ENCODE data around the gene TMIGD2. TPM values are rescaled to one million over a fixed set of nuclear protein-coding genes. Genes with fewer than 3 reads are reported as not detected.
"Not testable (repeated sequence)": the region's sequence is repeated elsewhere in the genome, so short reads cannot be mapped to it uniquely, and the experiment has no call there.

The TMIGD2 gene
- total RNA-seq, 2 donors from 2014 or later, result 2.5 to 4.1 TPM

GRCh38 chr19:4268816-4269430, 33.3 kb downstream of the TMIGD2 start:
- Mint-ChIP-seq H3K27ac (no peak overlapping the region), H3K9me3 (no peaks in the 10 kb centered on the region), H3K27me3 (no peaks in the 10 kb centered on the region), H3K36me3 (ENCODE audit: low read depth) (peaks cover 72% of the 10 kb centered on the region), H3K4me1 (peaks cover 6% of the 10 kb centered on the region), H3K4me3 (no peak overlapping the region)
- no peak for ATAC-seq (replicated peaks)

DNA sequence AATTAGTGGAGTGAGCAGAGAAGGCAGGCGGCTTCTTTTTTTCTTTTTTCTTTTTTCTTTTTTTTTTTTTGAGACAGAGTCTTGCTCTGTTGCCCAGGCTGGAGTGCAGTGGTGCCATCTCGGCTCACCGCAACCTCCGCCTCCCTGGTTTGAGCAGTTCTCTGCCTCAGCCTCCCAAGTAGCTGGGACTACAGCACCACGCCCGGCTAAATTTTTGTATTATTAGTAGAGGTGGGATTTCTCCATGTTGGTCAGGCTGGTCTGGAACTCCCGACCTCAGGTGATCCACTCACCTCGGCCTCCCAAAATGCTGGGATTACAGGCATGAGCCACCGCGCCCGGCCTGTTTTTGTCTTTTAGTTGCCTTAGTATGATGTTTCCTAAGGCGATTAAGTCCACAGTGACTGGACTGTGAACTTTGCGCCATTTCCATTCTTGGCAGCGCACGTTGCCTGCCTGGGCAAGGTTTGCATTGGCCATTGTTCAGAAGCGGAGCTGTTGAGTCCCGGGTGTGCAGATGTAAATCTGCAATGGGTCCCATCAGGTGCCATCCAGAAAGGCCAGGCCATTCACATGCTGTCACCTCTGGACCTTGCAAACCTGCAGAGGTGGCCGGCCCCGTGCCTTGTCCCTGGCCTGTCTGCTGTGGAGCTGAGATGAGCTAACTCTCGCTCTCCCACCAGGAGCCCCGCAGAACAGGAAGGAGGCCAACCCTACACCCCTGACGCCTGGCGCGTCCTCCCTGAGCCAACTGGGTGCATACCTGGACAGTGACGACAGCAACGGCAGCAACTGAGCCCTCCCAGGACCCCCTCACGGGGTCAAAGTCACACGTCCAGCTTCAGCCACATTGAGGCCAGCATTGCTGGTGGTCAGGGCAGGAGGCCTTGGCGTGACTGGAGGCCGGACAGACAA, 34.0 kb downstream of the TMIGD2 start:
- Mint-ChIP-seq H3K9me3 (no peaks in the 10 kb centered on the region), H3K36me3 (ENCODE audit: low read depth) (peaks cover 80% of the 10 kb centered on the region), H3K27me3 (no peaks in the 10 kb centered on the region), H3K27ac (no peak overlapping the region), H3K4me3 (no peak overlapping the region), H3K4me1 (peaks cover 6% of the 10 kb centered on the region)
- no peak for ATAC-seq (replicated peaks)

DNA sequence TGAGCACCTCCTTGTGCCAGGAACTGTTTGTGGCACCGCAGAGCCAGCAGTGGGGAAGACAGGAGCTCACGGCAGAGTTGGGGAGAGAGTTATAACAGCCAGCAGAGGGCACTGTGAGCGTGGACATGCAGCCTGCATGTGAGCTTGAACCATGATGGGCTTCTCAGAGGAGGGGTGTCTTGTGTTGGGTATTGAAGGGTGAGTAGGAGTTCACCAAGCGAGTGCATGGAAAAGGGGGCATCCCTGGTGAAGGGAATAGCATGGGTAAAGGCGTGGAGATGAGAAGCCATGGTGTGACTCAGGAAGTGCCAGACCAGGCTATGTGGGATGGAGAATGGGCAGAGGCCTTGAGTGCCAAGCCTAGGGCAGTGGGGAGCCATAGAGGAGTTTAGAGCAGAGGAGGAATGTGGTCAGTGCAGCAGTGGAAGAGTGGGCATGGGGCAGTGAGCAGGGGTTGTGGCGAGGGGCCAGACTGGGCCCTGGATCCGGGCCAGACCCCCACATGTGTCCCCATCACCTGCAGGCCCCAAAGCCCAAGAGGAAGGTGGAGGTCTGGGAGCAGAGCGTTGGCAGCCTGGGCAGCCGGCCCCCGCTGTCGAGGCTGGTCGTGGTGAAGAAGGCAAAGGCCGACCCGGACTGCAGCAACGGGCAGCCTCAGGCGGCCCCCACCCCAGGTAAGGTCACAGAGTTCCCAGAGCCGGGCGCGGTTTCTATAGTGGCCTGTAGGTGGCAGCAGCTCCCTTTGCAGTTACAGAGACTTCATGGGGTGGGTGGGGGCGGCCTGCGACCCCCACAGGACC, 34.9 kb downstream of the TMIGD2 start:
- peaks cover 6% of the 10 kb centered on the region for H3K4me1 Mint-ChIP-seq
- peaks cover 88% of the 10 kb centered on the region for H3K36me3 Mint-ChIP-seq (ENCODE audit: low read depth)
- ATAC-seq (replicated peaks), result peak; percentile 79
- H3K27me3 Mint-ChIP-seq, result no peaks in the 10 kb centered on the region
- H3K4me3 Mint-ChIP-seq, result no peak overlapping the region
- H3K27ac Mint-ChIP-seq, result no peak overlapping the region
- no peaks in the 10 kb centered on the region for H3K9me3 Mint-ChIP-seq

- H3K36me3 Mint-ChIP-seq (ENCODE audit: low read depth), result peaks cover 92% of the 10 kb centered on the region
- no peak overlapping the region for H3K4me3 Mint-ChIP-seq
- no peaks in the 10 kb centered on the region for H3K27me3 Mint-ChIP-seq
- ATAC-seq (replicated peaks), result no peak
- no peaks in the 10 kb centered on the region for H3K9me3 Mint-ChIP-seq
- no peak overlapping the region for H3K27ac Mint-ChIP-seq
- peaks cover 6% of the 10 kb centered on the region for H3K4me1 Mint-ChIP-seq
Observed at GRCh38 chr19:4266253-4267000, 35.8 kb downstream of the TMIGD2 start.

GRCh38 chr19:4264812-4265211, 37.4 kb downstream of the TMIGD2 start:
- H3K27ac Mint-ChIP-seq, result peak overlapping the region; percentile 52
- peaks cover 97% of the 10 kb centered on the region for H3K36me3 Mint-ChIP-seq (ENCODE audit: low read depth)
- H3K27me3 Mint-ChIP-seq, result no peaks in the 10 kb centered on the region
- no peak for ATAC-seq (replicated peaks)
- no peaks in the 10 kb centered on the region for H3K9me3 Mint-ChIP-seq
- H3K4me1 Mint-ChIP-seq, result peaks cover 6% of the 10 kb centered on the region
- no peak overlapping the region for H3K4me3 Mint-ChIP-seq

DNA sequence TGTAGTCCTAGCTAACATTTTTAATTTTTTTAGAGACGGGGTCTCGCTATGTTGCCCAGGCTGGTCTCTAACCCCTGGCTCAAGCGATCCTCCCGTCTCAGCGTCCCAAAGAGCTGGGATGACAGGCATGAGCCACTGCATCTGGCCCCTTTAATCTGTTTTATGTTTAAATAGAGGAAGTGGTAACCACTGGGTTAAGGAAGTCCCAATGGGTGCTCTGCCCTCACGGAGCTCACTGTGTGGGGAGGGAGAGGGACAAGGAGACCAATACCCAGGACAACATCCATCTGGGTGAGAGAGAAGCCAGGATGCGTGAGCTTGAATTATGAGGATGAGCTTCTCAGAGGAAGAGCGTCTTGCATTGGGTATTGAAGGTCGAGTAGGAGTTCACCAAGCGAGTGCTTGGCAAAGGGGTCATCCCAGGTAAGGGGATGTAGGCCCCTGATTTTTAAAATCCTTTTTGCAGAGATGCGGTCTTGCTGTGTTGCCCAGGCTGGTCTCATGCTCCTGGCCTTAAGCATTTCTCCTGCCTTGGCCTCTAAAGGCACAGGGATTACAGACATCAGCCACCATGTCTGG, 41.5 kb downstream of the TMIGD2 start:
- H3K4me1 Mint-ChIP-seq, result no peaks in the 10 kb centered on the region
- no peaks in the 10 kb centered on the region for H3K9me3 Mint-ChIP-seq
- peak overlapping the region; percentile 75 for H3K27ac Mint-ChIP-seq
- H3K27me3 Mint-ChIP-seq, result no peaks in the 10 kb centered on the region
- H3K4me3 Mint-ChIP-seq, result no peak overlapping the region
- ATAC-seq (replicated peaks), result no peak
- H3K36me3 Mint-ChIP-seq (ENCODE audit: low read depth), result peaks cover 94% of the 10 kb centered on the region

DNA sequence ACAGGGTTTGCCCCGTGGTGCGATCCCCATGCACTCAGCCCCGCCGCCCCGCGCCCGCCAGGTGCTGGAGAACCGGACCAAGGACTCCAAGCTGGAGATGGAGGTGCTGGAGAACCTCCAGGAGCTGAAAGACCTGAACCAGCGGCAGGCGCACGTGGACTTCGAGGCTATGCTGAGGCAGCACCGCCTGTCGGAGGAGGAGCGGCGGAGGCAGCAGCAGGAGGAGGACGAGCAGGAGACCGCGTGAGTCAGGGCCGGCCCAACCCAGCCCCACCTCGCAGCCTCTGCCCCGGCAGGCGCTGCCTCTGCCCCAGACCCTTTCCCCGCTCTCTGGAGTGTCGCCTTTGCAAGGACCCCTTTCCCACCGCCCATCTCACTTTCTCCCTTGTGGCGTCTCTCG, 44.0 kb downstream of the TMIGD2 start:
- Mint-ChIP-seq H3K4me1 (no peaks in the 10 kb centered on the region), H3K27me3 (no peaks in the 10 kb centered on the region), H3K9me3 (no peaks in the 10 kb centered on the region), H3K27ac (no peak overlapping the region), H3K36me3 (ENCODE audit: low read depth) (peaks cover 94% of the 10 kb centered on the region), H3K4me3 (no peak overlapping the region)
- ATAC-seq (replicated peaks), result no peak

DNA sequence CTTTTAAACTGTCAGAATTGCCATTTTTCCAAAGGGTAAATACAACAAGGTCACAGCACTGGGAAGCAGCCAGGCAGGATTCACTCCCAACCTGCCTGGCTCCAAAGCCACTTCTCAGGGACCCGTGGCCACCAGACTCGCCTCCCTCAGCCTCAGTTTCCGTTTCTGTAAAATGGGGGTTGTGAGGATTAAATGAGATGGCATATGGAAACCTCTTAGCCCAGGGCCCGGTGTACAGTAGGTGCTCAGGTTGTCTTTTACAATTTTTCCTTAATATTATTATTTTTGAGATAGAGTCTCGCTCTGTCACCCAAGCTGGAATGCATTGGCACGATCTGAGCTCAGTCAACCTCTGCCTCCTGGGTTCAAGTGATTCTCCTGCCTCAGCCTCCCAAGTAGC, 45.2 kb downstream of the TMIGD2 start:
- no peak overlapping the region for H3K27ac Mint-ChIP-seq
- no peaks in the 10 kb centered on the region for H3K9me3 Mint-ChIP-seq
- ATAC-seq (replicated peaks), result no peak
- no peak overlapping the region for H3K4me3 Mint-ChIP-seq
- H3K36me3 Mint-ChIP-seq (ENCODE audit: low read depth), result peaks cover 94% of the 10 kb centered on the region
- no peaks in the 10 kb centered on the region for H3K27me3 Mint-ChIP-seq
- H3K4me1 Mint-ChIP-seq, result no peaks in the 10 kb centered on the region

GRCh38 chr19:4256563-4256962, 45.6 kb downstream of the TMIGD2 start:
- ATAC-seq (replicated peaks), result no peak
- Mint-ChIP-seq H3K36me3 (ENCODE audit: low read depth) (peaks cover 94% of the 10 kb centered on the region), H3K27me3 (no peaks in the 10 kb centered on the region), H3K4me1 (no peaks in the 10 kb centered on the region), H3K4me3 (no peak overlapping the region), H3K9me3 (no peaks in the 10 kb centered on the region), H3K27ac (no peak overlapping the region)

- H3K27me3 Mint-ChIP-seq, result no peaks in the 10 kb centered on the region
- H3K36me3 Mint-ChIP-seq (ENCODE audit: low read depth), result peaks cover 45% of the 10 kb centered on the region
- H3K4me1 Mint-ChIP-seq, result peaks cover 12% of the 10 kb centered on the region
- H3K9me3 Mint-ChIP-seq, result no peaks in the 10 kb centered on the region
- peak within 1 kb of the TSS; percentile 98 for H3K27ac Mint-ChIP-seq
- peak; percentile 97 for ATAC-seq (replicated peaks)
- H3K4me3 Mint-ChIP-seq, result peak within 1 kb of the TSS; percentile 82
Observed at GRCh38 chr19:4246767-4247593, 55.2 kb downstream of the TMIGD2 start, which contains the start of gene YJU2. Gene YJU2, plus strand, starts transcription at chr19:4247080. Its CDS starts 67 bp downstream, at chr19:4247147.

GRCh38 chr19:4245938-4246337, 56.3 kb downstream of the TMIGD2 start:
- ATAC-seq (replicated peaks); H3K9me3 Mint-ChIP-seq; H3K27me3 Mint-ChIP-seq: not testable (repeated sequence)
- Mint-ChIP-seq H3K4me1 (peaks cover 12% of the 10 kb centered on the region), H3K36me3 (ENCODE audit: low read depth) (peaks cover 34% of the 10 kb centered on the region), H3K4me3 (peak overlapping the region; percentile 82), H3K27ac (peak overlapping the region; percentile 98)

Data from activated T-helper 17 cell treated with anti-CD3 and anti-CD28 coated beads, Interleukin-2, amount 50 U/mL, for 72 hours (primary cell).